Osteoblast (primary cell): ENCODE data around the gene PSMA5. TPM values are rescaled to one million over a fixed set of nuclear protein-coding genes. Genes with fewer than 3 reads are reported as not detected.
A peak's percentile ranks its signal among the peaks of the same experiment; 100 is the strongest.

Experiments used
- DNase-seq: peaks from one replicate; pipeline ENCODE4 v3.0.0; 2011; ENCODE audit warnings: low spot score, mixed read lengths; ENCODE audit not compliant: insufficient read length; ENCODE audit errors: missing footprints
- H2AFZ ChIP-seq: 2 replicates; pipeline ENCODE4 v1.6.0; 2011; ENCODE audit warnings: mild to moderate bottlenecking, low read length
- H3K27ac ChIP-seq: 2 replicates; pipeline ENCODE4 v1.5.1; 2011; ENCODE audit warnings: mild to moderate bottlenecking, low read depth, low read length, moderate library complexity
- H3K27me3 ChIP-seq: 2 replicates; pipeline ENCODE4 v1.6.0; 2012; ENCODE audit warnings: mild to moderate bottlenecking, control low read depth, inconsistent platforms, low read length, moderate library complexity; ENCODE audit not compliant: insufficient read depth
- H3K36me3 ChIP-seq: 2 replicates; pipeline ENCODE4 v1.5.1; 2011; ENCODE audit warnings: mild to moderate bottlenecking, low read length, control low read depth, moderate library complexity; ENCODE audit not compliant: insufficient read depth
- H3K4me1 ChIP-seq: 2 replicates; pipeline ENCODE4 v1.5.1; 2011; ENCODE audit warnings: mild to moderate bottlenecking, low read length, control low read depth, moderate library complexity; ENCODE audit not compliant: insufficient read depth
- H3K4me2 ChIP-seq: 2 replicates; pipeline ENCODE4 v1.6.0; 2011; ENCODE audit warnings: mild to moderate bottlenecking, low read length; ENCODE audit not compliant: insufficient read depth
- H3K4me3 ChIP-seq: fragments of 200-600 bp; sonication (generic); 3 replicates; pipeline ENCODE4 v1.5.1; 2012; ENCODE audit warnings: mild to moderate bottlenecking, low read length, inconsistent platforms; ENCODE audit not compliant: insufficient read depth
- H3K79me2 ChIP-seq: 2 replicates; pipeline ENCODE4 v1.6.0; 2012; ENCODE audit warnings: mild to moderate bottlenecking, low read length, control low read depth, inconsistent platforms; ENCODE audit not compliant: insufficient read depth
- H3K9me3 ChIP-seq: 2 replicates; pipeline ENCODE4 v1.5.1; 2011; ENCODE audit warnings: low read depth, low read length, control low read depth
- H4K20me1 ChIP-seq: 2 replicates; pipeline ENCODE4 v1.6.0; 2012; ENCODE audit warnings: mild to moderate bottlenecking, low read length, control low read depth; ENCODE audit not compliant: insufficient read depth
- CTCF ChIP-seq: IDR thresholded peaks from 2 replicates; pipeline ENCODE4 v1.5.1; 2011; ENCODE audit warnings: mild to moderate bottlenecking, low read depth, low read length, moderate library complexity; ENCODE audit errors: extremely low read depth
- total RNA-seq: library from RNA; depleted of rRNA; stranded (reverse); fragments of >200 nt; gene quantifications from 2 replicates; pipeline ENCODE4 v1.2.3, GENCODE V29; 2012

Gene PSMA5
- total RNA-seq, 1 donor: 45.6 TPM

DNA sequence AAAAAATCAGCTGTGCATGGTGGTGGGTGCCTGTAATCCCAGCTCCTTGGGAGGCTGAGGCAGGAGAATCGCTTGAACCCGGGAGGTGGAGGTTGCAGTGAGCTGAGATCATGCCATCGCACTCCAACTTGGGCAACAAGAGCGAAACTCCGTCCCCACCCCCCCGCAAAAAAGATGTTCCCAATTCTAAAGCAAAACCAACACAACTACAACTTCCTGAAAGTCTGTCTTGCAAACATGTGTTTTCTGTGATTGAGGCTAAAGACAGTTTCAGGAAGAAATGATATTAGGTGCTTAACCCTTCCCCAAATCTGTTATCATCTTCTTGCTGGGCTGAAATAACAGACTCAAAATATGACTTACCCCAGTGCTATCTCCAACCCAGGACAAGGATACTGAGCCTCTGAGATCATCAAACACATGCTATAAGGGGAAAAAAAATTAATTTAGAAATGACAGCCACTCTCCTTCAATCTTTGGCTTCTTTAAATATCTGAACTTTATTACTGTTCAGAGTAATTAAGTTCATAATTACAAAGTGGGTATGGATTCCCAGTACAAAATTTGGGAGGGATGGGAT, 57.0 kb downstream of the PSMA5 start:
- Histone ChIP-seq H4K20me1 (no peaks in the 10 kb centered on the region), H3K4me3 (no peak overlapping the region), H3K79me2 (peaks cover 32% of the 10 kb centered on the region), H3K36me3 (peaks cover 12% of the 10 kb centered on the region), H3K9me3 (no peaks in the 10 kb centered on the region), H3K4me1 (peaks cover 46% of the 10 kb centered on the region), H3K27me3 (no peaks in the 10 kb centered on the region), H2AFZ (no peak overlapping the region), H3K4me2 (peak overlapping the region; percentile 25), H3K27ac (peak overlapping the region; percentile 98)
- TF ChIP-seq CTCF: no peak
- no peak for DNase-seq

GRCh38 chr1:109368464-109368863, 57.8 kb downstream of the PSMA5 start:
- no peak overlapping the region for H2AFZ ChIP-seq

DNA sequence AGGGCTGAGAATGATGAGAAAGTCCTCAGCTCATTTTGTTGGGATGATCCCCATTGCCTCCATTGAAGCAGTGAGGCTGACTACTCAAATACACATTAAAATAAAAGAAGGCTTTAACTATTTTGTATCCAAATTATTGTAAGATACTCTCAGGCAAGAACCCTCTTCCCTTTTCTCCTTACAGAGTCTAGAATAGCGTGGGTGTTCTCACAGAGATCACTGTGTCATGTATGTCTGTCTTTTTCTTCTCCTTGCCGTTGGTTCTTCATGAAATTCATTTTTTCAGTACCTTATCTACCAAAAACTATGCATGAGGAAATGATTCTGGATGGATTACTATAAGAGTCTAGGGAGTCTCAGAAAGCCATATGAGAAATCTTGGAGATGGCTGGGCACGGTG, 58.6 kb downstream of the PSMA5 start:
- H3K4me1 ChIP-seq: peaks cover 43% of the 10 kb centered on the region
- DNase-seq: no peak
- TF ChIP-seq CTCF: no peak

More at GRCh38 chr1:109368464-109368863, 57.8 kb downstream of the PSMA5 start:
- Histone ChIP-seq H3K4me3 (no peak overlapping the region), H3K36me3 (peaks cover 17% of the 10 kb centered on the region), H3K4me2 (no peak overlapping the region), H3K4me1 (peaks cover 46% of the 10 kb centered on the region), H4K20me1 (no peaks in the 10 kb centered on the region), H3K79me2 (peaks cover 25% of the 10 kb centered on the region), H3K27ac (peak overlapping the region; percentile 98), H3K27me3 (no peaks in the 10 kb centered on the region), H3K9me3 (no peaks in the 10 kb centered on the region)
- no peak for DNase-seq
- TF ChIP-seq CTCF: peak; percentile 18

DNA sequence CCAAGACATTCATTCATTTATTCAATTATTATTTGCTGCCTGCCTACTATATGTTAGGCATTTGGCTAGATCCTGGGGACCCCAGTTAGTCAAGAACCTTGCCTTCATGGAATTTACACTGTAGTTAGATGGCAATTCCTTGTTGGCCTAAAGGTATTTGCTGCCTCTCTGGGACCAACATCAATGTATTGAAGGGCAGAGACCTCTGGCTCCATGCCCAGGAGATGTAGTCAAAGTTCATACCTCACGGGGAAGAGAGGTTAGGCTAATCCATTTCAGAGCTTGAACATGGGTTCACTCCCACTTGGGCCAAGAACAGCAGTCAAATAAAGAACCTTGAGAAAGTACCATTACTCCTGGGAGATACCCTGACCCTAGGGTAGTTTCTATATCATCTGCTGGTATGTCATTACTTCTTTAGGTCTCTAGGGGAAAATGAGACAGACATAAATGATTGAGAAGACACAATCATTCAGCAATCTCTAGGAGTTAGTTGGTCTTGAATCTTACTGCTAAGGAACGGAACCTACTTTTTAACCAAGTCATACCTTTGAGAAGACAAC, 60.5 kb downstream of the PSMA5 start:
- TF ChIP-seq CTCF: no peak
- H3K4me1 ChIP-seq: peaks cover 28% of the 10 kb centered on the region
- no peaks in the 10 kb centered on the region for H4K20me1 ChIP-seq
- no peak for DNase-seq
- peaks cover 11% of the 10 kb centered on the region for H3K79me2 ChIP-seq
- no peak overlapping the region for H3K4me3 ChIP-seq
- no peak overlapping the region for H2AFZ ChIP-seq
- peaks cover 17% of the 10 kb centered on the region for H3K36me3 ChIP-seq
- H3K27me3 ChIP-seq: no peaks in the 10 kb centered on the region
- H3K4me2 ChIP-seq: no peak overlapping the region
- H3K9me3 ChIP-seq: no peaks in the 10 kb centered on the region
- no peak overlapping the region for H3K27ac ChIP-seq

More for the DNA sequence above, 58.6 kb downstream of the PSMA5 start:
- H3K27me3 ChIP-seq: no peaks in the 10 kb centered on the region
- H3K9me3 ChIP-seq: no peaks in the 10 kb centered on the region
- H4K20me1 ChIP-seq: no peaks in the 10 kb centered on the region
- no peak overlapping the region for H3K4me2 ChIP-seq
- no peak overlapping the region for H3K27ac ChIP-seq
- H3K79me2 ChIP-seq: peaks cover 18% of the 10 kb centered on the region
- H2AFZ ChIP-seq: no peak overlapping the region
- peaks cover 17% of the 10 kb centered on the region for H3K36me3 ChIP-seq
- H3K4me3 ChIP-seq: no peak overlapping the region
